ENCODE measurements around the gene PDLIM1. TPM values are rescaled to one million over a fixed set of nuclear protein-coding genes. Genes with fewer than 3 reads are reported as not detected.

PDLIM1 gene
- total and polyA plus RNA-seq, 12 donors, result 0.89 to 63.3 (median 31.2) TPM

DNA sequence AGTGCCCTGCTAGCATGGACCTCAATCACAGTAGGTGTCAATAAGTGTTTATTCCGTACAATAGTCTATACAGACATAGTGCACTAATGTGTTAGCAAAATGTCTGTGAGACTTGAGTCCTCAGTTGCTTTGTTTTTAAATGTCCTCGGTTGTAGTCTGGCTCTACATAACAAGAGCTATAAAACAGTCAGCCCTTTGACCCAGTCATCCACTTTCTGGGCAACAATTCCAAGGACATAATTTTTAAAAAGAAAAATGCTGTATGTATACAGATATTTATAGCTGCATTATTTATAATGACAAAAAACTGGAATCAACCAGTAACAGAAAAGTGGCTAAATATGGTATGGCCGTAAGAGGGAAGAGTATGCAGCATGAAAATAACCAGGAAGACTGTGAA is 2.8 kb upstream of the PDLIM1 start:
- 50 to 71% (median 68%) methylated on average over 3 of the region's 3 CpGs for WGBS, 4 donors
- no peak for DNase-seq
- intact Hi-C loops (cut with DNase I), result no loop called here
- Histone ChIP-seq H3K9me3 (replicated peaks in 1 of 3) (no peaks in the 10 kb centered on the region), H3K36me3 (replicated peaks in 1 of 2) (no peaks in the 10 kb centered on the region), H3K4me1 (replicated peaks in 1 of 2) (peaks cover 0 to 7% of the 10 kb centered on the region in 2 donors), H3K4me3 (no peak overlapping the region), H3K27ac (no peak overlapping the region), H3K27me3 (no peaks in the 10 kb centered on the region)
- no peak for TF ChIP-seq POLR2A (IDR thresholded peaks at IDR 0.05)
- TF ChIP-seq, protein P1, sequence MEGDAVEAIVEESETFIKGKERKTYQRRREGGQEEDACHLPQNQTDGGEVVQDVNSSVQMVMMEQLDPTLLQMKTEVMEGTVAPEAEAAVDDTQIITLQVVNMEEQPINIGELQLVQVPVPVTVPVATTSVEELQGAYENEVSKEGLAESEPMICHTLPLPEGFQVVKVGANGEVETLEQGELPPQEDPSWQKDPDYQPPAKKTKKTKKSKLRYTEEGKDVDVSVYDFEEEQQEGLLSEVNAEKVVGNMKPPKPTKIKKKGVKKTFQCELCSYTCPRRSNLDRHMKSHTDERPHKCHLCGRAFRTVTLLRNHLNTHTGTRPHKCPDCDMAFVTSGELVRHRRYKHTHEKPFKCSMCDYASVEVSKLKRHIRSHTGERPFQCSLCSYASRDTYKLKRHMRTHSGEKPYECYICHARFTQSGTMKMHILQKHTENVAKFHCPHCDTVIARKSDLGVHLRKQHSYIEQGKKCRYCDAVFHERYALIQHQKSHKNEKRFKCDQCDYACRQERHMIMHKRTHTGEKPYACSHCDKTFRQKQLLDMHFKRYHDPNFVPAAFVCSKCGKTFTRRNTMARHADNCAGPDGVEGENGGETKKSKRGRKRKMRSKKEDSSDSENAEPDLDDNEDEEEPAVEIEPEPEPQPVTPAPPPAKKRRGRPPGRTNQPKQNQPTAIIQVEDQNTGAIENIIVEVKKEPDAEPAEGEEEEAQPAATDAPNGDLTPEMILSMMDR (IDR thresholded peaks at IDR 0.05), result no peak

GRCh38 chr10:95291365-95292039 is 699 bp upstream of the PDLIM1 start:
- WGBS, 4 donors, result 65 to 72% (median 67%) methylated on average over 15 to 19 of the region's 19 CpGs
- peak overlapping the region in 1 of 4 donors; percentile 94 for H3K4me3 ChIP-seq
- H3K27ac ChIP-seq, result peak overlapping the region in 1 of 5 donors; percentile 80
- H3K4me1 ChIP-seq (replicated peaks in 1 of 2), result peaks cover 0 to 11% of the 10 kb centered on the region in 2 donors
- TF ChIP-seq, protein P1 (IDR thresholded peaks at IDR 0.05), result no peak
- TF ChIP-seq POLR2A (IDR thresholded peaks at IDR 0.05), result no peak
- H3K36me3 ChIP-seq (replicated peaks in 1 of 2), result no peaks in the 10 kb centered on the region
- no peaks in the 10 kb centered on the region for H3K9me3 ChIP-seq (replicated peaks in 1 of 3)
- no peaks in the 10 kb centered on the region for H3K27me3 ChIP-seq
- intact Hi-C loops (cut with DNase I), result no loop called here
- DNase-seq, result no peak

DNA sequence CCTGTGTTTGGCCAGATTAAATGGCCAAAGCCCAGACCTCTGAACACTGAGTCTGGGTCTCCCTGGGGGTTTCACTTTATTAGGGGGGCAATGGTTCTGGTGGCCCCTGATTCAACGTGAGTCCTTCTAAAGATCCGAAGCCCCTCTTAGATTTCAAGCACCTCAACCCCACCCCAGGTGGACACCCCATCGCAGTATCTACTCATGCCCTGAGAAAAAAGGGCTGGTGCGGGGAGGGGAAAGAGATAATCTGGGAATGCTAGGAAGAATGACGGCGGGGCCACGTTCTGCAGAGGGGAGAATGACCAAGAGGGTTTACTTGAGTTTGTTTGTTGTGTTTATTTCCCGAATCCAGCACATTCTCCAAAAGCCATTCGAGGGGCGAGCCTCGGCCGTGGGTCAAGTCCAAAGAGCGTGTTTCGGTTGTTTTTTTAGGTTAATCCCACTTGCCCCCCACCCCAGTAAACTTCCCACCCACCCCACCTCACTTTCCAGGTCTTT is 832 bp downstream of the PDLIM1 start:
- H3K36me3 ChIP-seq (replicated peaks in 1 of 2), result no peaks in the 10 kb centered on the region
- no peaks in the 10 kb centered on the region for H3K27me3 ChIP-seq
- no peaks in the 10 kb centered on the region for H3K9me3 ChIP-seq (replicated peaks in 1 of 3)
- 13 to 36% (median 26%) methylated on average over 12 to 14 of the region's 14 CpGs for WGBS, 4 donors
- intact Hi-C loops (cut with DNase I), result no loop called here
- DNase-seq, result no peak
- TF ChIP-seq, protein P1 (IDR thresholded peaks at IDR 0.05), result no peak
- no peak for TF ChIP-seq POLR2A (IDR thresholded peaks at IDR 0.05)
- peak overlapping the region in 2 of 4 donors; percentile 38 to 94 for H3K4me3 ChIP-seq
- H3K4me1 ChIP-seq (replicated peaks in 1 of 2), result peaks cover 0 to 4% of the 10 kb centered on the region in 2 donors
- peak overlapping the region in 4 of 5 donors; percentile 20 to 80 (median 53) for H3K27ac ChIP-seq

- Histone ChIP-seq H3K36me3 (replicated peaks in 1 of 2) (no peaks in the 10 kb centered on the region), H3K9me3 (replicated peaks in 1 of 3) (no peaks in the 10 kb centered on the region), H3K27me3 (no peaks in the 10 kb centered on the region), H3K4me1 (replicated peaks in 1 of 2) (peaks cover 0 to 4% of the 10 kb centered on the region in 2 donors), H3K27ac (peak overlapping the region in 3 of 5 donors; percentile 12 to 80 (median 20)), H3K4me3 (peak overlapping the region in 2 of 4 donors; percentile 38 to 94)
- intact Hi-C loops (cut with DNase I), result no loop called here
- DNase-seq, result no peak
- WGBS, 4 donors, result 74 to 79% (median 76%) methylated on average over 12 of the region's 12 CpGs
- TF ChIP-seq, protein P1 (IDR thresholded peaks at IDR 0.05), result no peak
- no peak for TF ChIP-seq POLR2A (IDR thresholded peaks at IDR 0.05)
Observed at GRCh38 chr10:95289003-95289920, 1.5 kb downstream of the PDLIM1 start.

All from adrenal gland (tissue), 12 donors.